GM18909 (cell line): Measurements from ENCODE around the gene RBPJL.

Source experiments
- ATAC-seq: cut with Tn5 transposase; IDR thresholded peaks from one replicate; pipeline ENCODE4 v1.9.1; 2021; ENCODE audit warnings: mild to moderate bottlenecking; ENCODE audit not compliant: unreplicated experiment, poor library complexity

The RBPJL gene

GRCh38 chr20:45293041-45294002, 13.3 kb upstream of the RBPJL start:
- peak; percentile 51 for ATAC-seq

GRCh38 chr20:45294003-45294368, 12.7 kb upstream of the RBPJL start:
- ATAC-seq = no peak

- no peak for ATAC-seq
These were observed 12.0 kb upstream of the RBPJL start for GRCh38 chr20:45294659-45295058.

GRCh38 chr20:45297786-45298497, 8.7 kb upstream of the RBPJL start:
- no peak for ATAC-seq

GRCh38 chr20:45299786-45300185, 6.9 kb upstream of the RBPJL start:
- ATAC-seq = no peak

- no peak for ATAC-seq
These were observed 5.7 kb upstream of the RBPJL start for GRCh38 chr20:45300961-45301360.

- no peak for ATAC-seq
These were observed 4.8 kb upstream of the RBPJL start for GRCh38 chr20:45301824-45302271.

GRCh38 chr20:45303586-45304463, 2.8 kb upstream of the RBPJL start:
- ATAC-seq = no peak

GRCh38 chr20:45304464-45304999, 2.1 kb upstream of the RBPJL start:
- ATAC-seq = no peak

- no peak for ATAC-seq
These were observed 1.4 kb upstream of the RBPJL start for GRCh38 chr20:45305262-45305661.

GRCh38 chr20:45307076-45307640, 518 bp downstream of the RBPJL start:
- ATAC-seq = no peak

- no peak for ATAC-seq
These were observed 1.6 kb downstream of the RBPJL start, which contains the start of gene MATN4 for GRCh38 chr20:45308117-45308778. Gene MATN4 (minus strand): TSS chr20:45308299. CDS start chr20:45305582, 2,717 bp downstream.

GRCh38 chr20:45309075-45309474, 2.4 kb downstream of the RBPJL start:
- no peak for ATAC-seq

GRCh38 chr20:45311589-45312211, 5.1 kb downstream of the RBPJL start:
- no peak for ATAC-seq

- ATAC-seq = no peak
These were observed 5.6 kb downstream of the RBPJL start for GRCh38 chr20:45312241-45312640.

- no peak for ATAC-seq
These were observed 6.5 kb downstream of the RBPJL start for GRCh38 chr20:45313065-45313695.

- ATAC-seq = no peak
These were observed 7.3 kb downstream of the RBPJL start for GRCh38 chr20:45313943-45314342.

GRCh38 chr20:45315672-45316071, 9.0 kb downstream of the RBPJL start:
- no peak for ATAC-seq
